PC-9 (cell line): ENCODE data around the gene PSD2. TPM values are rescaled to one million over a fixed set of nuclear protein-coding genes. Genes with fewer than 3 reads are reported as not detected.

ENCODE experiments used
- BruUV-seq: library from RNA; stranded (reverse); fragments of 400-500 nt; replicated peaks from 2 replicates; lab custom pipeline; 2021; lab: Mats Ljungman, UMichigan
- CTCF ChIA-PET: fragments of 300-600 bp; sonication (Branson Sonifier 250); formaldehyde crosslinking; loops from one replicate; lab custom pipeline; 2022; ENCODE audit warnings: antibody characterized with exemption; lab: Charles Lee
- POLR2A ChIA-PET: fragments of 300-600 bp; sonication (Branson Sonifier 250); formaldehyde crosslinking; loops from one replicate; lab custom pipeline; 2022; ENCODE audit warnings: antibody characterized with exemption; ENCODE audit not compliant: unreplicated experiment; lab: Charles Lee
- DNase-seq, 2 experiments: peaks; one replicate each; pipeline versions ENCODE4 v3.0.0 to v3.0.0-alpha.2; 2015 to 2022; ENCODE audit warnings: mixed read lengths in 1 of 2
- H2AFZ ChIP-seq: fragments of 200-600 bp; sonication (generic); 2 replicates; pipeline ENCODE4 v1.8.1; 2017; ENCODE audit warnings: antibody characterized with exemption
- H3F3A ChIP-seq: fragments of 200-600 bp; sonication (generic); 2 replicates; pipeline ENCODE4 v1.8.1; 2017; ENCODE audit warnings: antibody characterized with exemption, mild to moderate bottlenecking, low read depth; ENCODE audit not compliant: insufficient read depth
- H3K27ac ChIP-seq: fragments of 200-600 bp; sonication (generic); 2 replicates; pipeline ENCODE4 v1.6.1; 2016; ENCODE audit warnings: mixed run types
- H3K27me3 ChIP-seq: fragments of 200-600 bp; sonication (generic); 2 replicates; pipeline ENCODE4 v1.6.1; 2016; ENCODE audit warnings: low read depth, mixed run types; ENCODE audit not compliant: insufficient read depth
- H3K36me3 ChIP-seq: fragments of 200-600 bp; sonication (generic); 2 replicates; pipeline ENCODE4 v1.6.1; 2016; ENCODE audit warnings: low read depth, mixed run types
- H3K4me1 ChIP-seq: fragments of 200-600 bp; sonication (generic); replicated peaks from 2 replicates; pipeline ENCODE4 v1.6.1; 2016; ENCODE audit warnings: mixed run types; ENCODE audit not compliant: insufficient read depth
- H3K4me2 ChIP-seq: fragments of 200-600 bp; sonication (generic); 2 replicates; pipeline ENCODE4 v1.6.1; 2017; ENCODE audit warnings: mixed run types
- H3K4me3 ChIP-seq: fragments of 200-600 bp; sonication (generic); 2 replicates; pipeline ENCODE4 v1.6.1; 2016; ENCODE audit warnings: mixed run types
- H3K79me2 ChIP-seq: fragments of 200-600 bp; sonication (generic); 2 replicates; pipeline ENCODE4 v1.6.1; 2017; ENCODE audit warnings: low read depth, mixed run types
- H3K9me2 ChIP-seq: fragments of 200-600 bp; sonication (generic); 2 replicates; pipeline ENCODE4 v1.8.1; 2017; ENCODE audit warnings: mild to moderate bottlenecking; ENCODE audit not compliant: insufficient read depth
- H3K9me3 ChIP-seq: fragments of 200-600 bp; sonication (generic); 2 replicates; pipeline ENCODE4 v1.8.1; 2016; ENCODE audit warnings: low read depth; ENCODE audit not compliant: insufficient read depth
- H4K20me1 ChIP-seq: fragments of 200-600 bp; sonication (generic); 2 replicates; pipeline ENCODE4 v1.8.1; 2017; ENCODE audit not compliant: insufficient read depth
- CTCF ChIP-seq: fragments of 200-600 bp; sonication (generic); conservative IDR thresholded peaks from 2 replicates; pipeline ENCODE4 v1.6.1; 2017; ENCODE audit warnings: mixed run types, antibody characterized with exemption, mild to moderate bottlenecking, moderate library complexity
- EZH2 ChIP-seq: fragments of 200-600 bp; sonication (generic); IDR thresholded peaks from 2 replicates; pipeline ENCODE4 v1.8.0; 2017; ENCODE audit warnings: antibody characterized with exemption, low read depth
- intact Hi-C: fragments of 100-400 bp; cut with micrococcal nuclease; formaldehyde crosslinking; loops from one replicate; pipeline ENCODE4 v1.10.0; 2022; ENCODE audit not compliant: unreplicated experiment
- total RNA-seq: library from RNA; stranded (reverse); gene quantifications from 2 replicates; pipeline ENCODE4 v1.2.3, GENCODE V29; 2021

The PSD2 gene
- total RNA-seq, 1 experiment from 2014 or later, result 0.07 TPM

- DNase-seq, result no peak
- H3K79me2 ChIP-seq, result no peaks in the 10 kb centered on the region
- H3K27ac ChIP-seq, result no peak overlapping the region
- 0 out of 2 replicates have a peak, but pooled peaks cover 4% of the 10 kb centered on the region for H3K4me1 ChIP-seq
- peaks cover 30% of the 10 kb centered on the region for H3K27me3 ChIP-seq
- no peaks in the 10 kb centered on the region for H4K20me1 ChIP-seq
- H3K4me3 ChIP-seq, result no peak overlapping the region
- no TSS peak for BruUV-seq
- CTCF ChIA-PET, result interaction anchor here (0.7 kb wide), 1 partner anchor 121 kb away, joined by 3 read pairs; no protein-coding TSS in a partner anchor
- TF ChIP-seq CTCF (no peak), EZH2 (no peak)
- H3K4me2 ChIP-seq, result no peak overlapping the region
- POLR2A ChIA-PET, result no interaction called here
- H3F3A ChIP-seq, result no peaks in the 10 kb centered on the region
- H3K36me3 ChIP-seq, result no peaks in the 10 kb centered on the region
- intact Hi-C loops, result no loop called here
- H2AFZ ChIP-seq, result no peak overlapping the region
- H3K9me3 ChIP-seq, result no peaks in the 10 kb centered on the region
- H3K9me2 ChIP-seq, result no peaks in the 10 kb centered on the region
Observed at GRCh38 chr5:139756971-139757370, 38.6 kb upstream of the PSD2 start.

- Histone ChIP-seq H3K27me3 (peaks cover 24% of the 10 kb centered on the region), H3K4me3 (no peak overlapping the region), H3K36me3 (no peaks in the 10 kb centered on the region), H3K27ac (no peak overlapping the region), H3K79me2 (no peaks in the 10 kb centered on the region), H3K9me3 (no peaks in the 10 kb centered on the region), H3K4me1 (peaks cover 9% of the 10 kb centered on the region; the same call in 1 of the 2 replicates), H4K20me1 (no peaks in the 10 kb centered on the region), H3K9me2 (no peaks in the 10 kb centered on the region), H2AFZ (no peak overlapping the region), H3K4me2 (no peak overlapping the region), H3F3A (no peaks in the 10 kb centered on the region; the same call in 1 of the 2 replicates)
- TF ChIP-seq CTCF, result no peak
- no peak for TF ChIP-seq EZH2
- intact Hi-C loops, result no loop called here
- ChIA-PET POLR2A (no interaction called here), CTCF (no interaction called here)
- BruUV-seq, result no TSS peak
- no peak for DNase-seq
Observed at GRCh38 chr5:139757727-139758509, 37.7 kb upstream of the PSD2 start.

DNA sequence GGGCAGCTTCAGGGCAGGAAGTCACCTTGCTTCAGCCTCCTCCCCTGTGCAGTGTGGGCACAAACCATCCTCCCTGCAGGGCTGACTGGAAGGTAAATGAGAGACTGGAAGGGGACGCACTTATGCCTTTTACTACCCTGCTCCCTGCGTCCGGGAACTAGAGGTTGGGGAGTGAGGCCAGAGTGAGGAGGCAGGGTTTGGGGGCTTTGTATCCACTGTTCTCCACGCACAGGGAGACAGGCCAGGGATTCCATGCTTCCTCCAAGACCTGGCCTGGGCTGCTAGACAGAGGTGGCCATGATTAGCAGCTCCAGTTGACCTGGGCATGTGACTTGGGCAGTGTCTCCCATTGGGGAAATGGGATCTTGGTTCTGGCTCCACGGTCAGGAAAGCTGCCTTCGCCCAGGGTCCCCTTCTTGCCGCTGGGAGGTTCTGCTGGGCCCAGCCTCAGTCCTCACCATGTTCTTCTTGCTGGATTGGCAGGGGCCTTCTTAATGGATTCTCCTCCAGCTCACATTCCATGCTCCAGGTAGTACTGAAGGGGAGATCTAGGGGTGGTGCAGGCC lies 37.0 kb upstream of the PSD2 start:
- H3K27me3 ChIP-seq, result peaks cover 24% of the 10 kb centered on the region
- intact Hi-C loops, result no loop called here
- no peak overlapping the region for H2AFZ ChIP-seq
- peaks cover 12% of the 10 kb centered on the region; the same call in 1 of the 2 replicates for H3K4me1 ChIP-seq
- no peaks in the 10 kb centered on the region for H3K36me3 ChIP-seq
- H3K79me2 ChIP-seq, result no peaks in the 10 kb centered on the region
- H3K27ac ChIP-seq, result no peak overlapping the region
- no peaks in the 10 kb centered on the region for H4K20me1 ChIP-seq
- DNase-seq, result no peak
- no peak overlapping the region for H3K4me3 ChIP-seq
- H3K9me3 ChIP-seq, result no peaks in the 10 kb centered on the region
- POLR2A ChIA-PET, result no interaction called here
- H3K4me2 ChIP-seq, result no peak overlapping the region
- CTCF ChIA-PET, result no interaction called here
- no peaks in the 10 kb centered on the region for H3K9me2 ChIP-seq
- TF ChIP-seq CTCF (no peak), EZH2 (no peak)
- no TSS peak for BruUV-seq
- no peaks in the 10 kb centered on the region; the same call in 1 of the 2 replicates for H3F3A ChIP-seq
